GOT3 (cell line): ENCODE results near the gene PRKCA.
"Not testable (repeated sequence)": the region's sequence is repeated elsewhere in the genome, so short reads cannot be mapped to it uniquely, and the experiment has no call there.

ENCODE experiments used
- DNase-seq: peaks from one replicate; lab custom pipeline; 2025; ENCODE audit warnings: mixed read lengths; lab: John Stamatoyannopoulos, UW

PRKCA gene

GRCh38 chr17:66466106-66466820 is 163.8 kb downstream of the PRKCA start:
- no peak for DNase-seq

- peak; percentile 62 for DNase-seq
Measured at GRCh38 chr17:66466840-66467367, 164.5 kb downstream of the PRKCA start.

- DNase-seq = no peak
Measured at GRCh38 chr17:66467766-66468165, 165.4 kb downstream of the PRKCA start.

- no peak for DNase-seq
Measured at GRCh38 chr17:66468241-66469087, 166.1 kb downstream of the PRKCA start.

- no peak for DNase-seq
Measured at GRCh38 chr17:66469088-66469442, 166.7 kb downstream of the PRKCA start.

GRCh38 chr17:66469461-66469860 is 167.0 kb downstream of the PRKCA start:
- no peak for DNase-seq

- DNase-seq = no peak
Measured at GRCh38 chr17:66469890-66470289, 167.5 kb downstream of the PRKCA start.

GRCh38 chr17:66472123-66472522 is 169.7 kb downstream of the PRKCA start:
- DNase-seq = no peak

- no peak for DNase-seq
Measured at GRCh38 chr17:66474258-66474657, 171.8 kb downstream of the PRKCA start.

GRCh38 chr17:66474806-66475497 is 172.5 kb downstream of the PRKCA start:
- DNase-seq = no peak

- DNase-seq = no peak
Measured at GRCh38 chr17:66476014-66476413, 173.6 kb downstream of the PRKCA start.

- no peak for DNase-seq
Measured at GRCh38 chr17:66477615-66478283, 175.3 kb downstream of the PRKCA start.

GRCh38 chr17:66479230-66479889 is 176.9 kb downstream of the PRKCA start:
- not testable (repeated sequence) for DNase-seq

- DNase-seq = no peak
Measured at GRCh38 chr17:66480243-66480642, 177.8 kb downstream of the PRKCA start.

- DNase-seq = no peak
Measured at GRCh38 chr17:66480802-66481201, 178.4 kb downstream of the PRKCA start.

- no peak for DNase-seq
Measured at GRCh38 chr17:66481271-66481670, 178.9 kb downstream of the PRKCA start.

GRCh38 chr17:66483906-66484305 is 181.5 kb downstream of the PRKCA start:
- DNase-seq = no peak

- no peak for DNase-seq
Measured at GRCh38 chr17:66485309-66485947, 183.0 kb downstream of the PRKCA start.

GRCh38 chr17:66487121-66487520 is 184.7 kb downstream of the PRKCA start:
- DNase-seq = no peak

GRCh38 chr17:66487981-66488468 is 185.6 kb downstream of the PRKCA start:
- no peak for DNase-seq

GRCh38 chr17:66488864-66489263 is 186.5 kb downstream of the PRKCA start:
- no peak for DNase-seq
